Right lobe of liver (tissue), 6 donors: ENCODE data around the gene CDHR2. TPM values are rescaled to one million over a fixed set of nuclear protein-coding genes. Genes with fewer than 3 reads are reported as not detected.

Experiments used
- ATAC-seq, 4 donors: fragments of 200-7000 bp; cut with Tn5 transposase; one replicate each; pipeline ENCODE4 v1.9.1; 2020; ENCODE audit warnings: mild to moderate bottlenecking in 4 of 4, moderate library complexity in 4 of 4
- DNase-seq, 3 donors: peaks; one replicate each; pipeline ENCODE4 v3.0.0-alpha.2; 2020
- H3K27ac ChIP-seq, 3 donors: fragments of 200-600 bp; one replicate each; pipeline ENCODE4 v1.8.0; 2022
- H3K27me3 ChIP-seq, 2 donors: fragments of 200-600 bp; one replicate each; pipeline ENCODE4 v1.8.0; 2022
- H3K36me3 ChIP-seq, 4 donors: fragments of 200-600 bp; sonication (generic) in 1 of 4; one replicate each; pipeline versions ENCODE4 v1.5.1 to v1.8.0; 2017 to 2022; ENCODE audit warnings: control low read depth in 1 of 4
- H3K4me1 ChIP-seq, 4 donors: fragments of 200-600 bp; sonication (generic) in 1 of 4; one replicate each; pipeline versions ENCODE4 v1.5.1 to v1.8.0; 2017 to 2022; ENCODE audit warnings: control low read depth in 1 of 4
- H3K4me3 ChIP-seq, 3 donors: fragments of 200-600 bp; one replicate each; pipeline ENCODE4 v1.8.0; 2022
- H3K9me3 ChIP-seq, 4 donors: fragments of 200-600 bp; sonication (generic) in 1 of 4; one replicate each; pipeline versions ENCODE4 v1.5.1 to v1.8.0; 2017 to 2022; ENCODE audit warnings: control low read depth in 1 of 4
- CTCF ChIP-seq, 4 donors: fragments of 200-600 bp in 3 of 4; fragments of 450-650 bp in 1 of 4; IDR thresholded peaks; one replicate each; pipeline versions ENCODE4 v1.5.1 to v1.8.0; 2016 to 2022; ENCODE audit warnings: antibody characterized with exemption in 4 of 4, mild to moderate bottlenecking in 2 of 4
- POLR2A ChIP-seq: fragments of 450-650 bp; IDR thresholded peaks from one replicate; pipeline ENCODE4 v1.6.1; 2017; ENCODE audit warnings: antibody characterized with exemption, mild to moderate bottlenecking
- WGBS: methylation state at CpG from one replicate; pipeline ENCODE4 v1.1.6; 2018; ENCODE audit warnings: low coverage, low lambda C conversion rate; ENCODE audit not compliant: insufficient coverage; ENCODE audit errors: missing lambda C conversion rate; 5-methylcytosine and 5-hydroxymethylcytosine counted together
- intact Hi-C, 2 donors: fragments of 100-400 bp; cut with DNase I; formaldehyde crosslinking; loops; one replicate each; pipeline versions ENCODE4 v1.11.2 to v1.14.1; 2022
- total RNA-seq, 6 experiments: library from RNA; depleted of rRNA in 2 of 6; stranded (reverse); fragments of >200 nt in 2 of 6; fragmentation: NEBNext Ultra II Directional in 3 of 6; extraction: Animal tissue kit (Norgen Biotek cat#: 25700) in 3 of 6; gene quantifications; one replicate each; pipeline versions ENCODE4 v1.1.0 to v1.2.4, GENCODE V29; 2016 to 2023
- donor health status: DM: no; HTN: yes; CAD: no.
- donor health status: DM: no; HTN: no; CAD: no.
- donor health status: DM: no; HTN: no; CAD: no.
- donor health status: DM: no; HTN: yes; CAD: no.
- donor health status: DM: no; HTN: yes; CAD: no.

The CDHR2 gene
- total RNA-seq, 6 experiments from 2014 or later: 6.8 to 89.2 (median 41.2) TPM

- Histone ChIP-seq H3K36me3 (no peaks in the 10 kb centered on the region), H3K27ac (peak overlapping the region in 2 of 3 donors; percentile 33 to 60), H3K4me3 (no peak overlapping the region), H3K4me1 (peaks cover 0 to 5% (median 0%) of the 10 kb centered on the region in 4 donors), H3K27me3 (no peaks in the 10 kb centered on the region), H3K9me3 (no peaks in the 10 kb centered on the region)
- no peak for TF ChIP-seq CTCF (IDR thresholded peaks at IDR 0.05)
- TF ChIP-seq POLR2A: no peak
- DNase-seq (no peak), ATAC-seq (no peak)
- intact Hi-C loops: no loop called here
- 72% methylated on average over 6 of the region's 8 CpGs for whole genome bisulfite sequencing
Observed at GRCh38 chr5:176540956-176541337, 8.2 kb upstream of the CDHR2 start.

GRCh38 chr5:176541338-176542134 is 7.6 kb upstream of the CDHR2 start:
- ATAC-seq: no peak
- Histone ChIP-seq H3K4me1 (no peaks in the 10 kb centered on the region), H3K36me3 (no peaks in the 10 kb centered on the region), H3K9me3 (no peaks in the 10 kb centered on the region), H3K27me3 (no peaks in the 10 kb centered on the region), H3K27ac (peak overlapping the region in 2 of 3 donors; percentile 33 to 60), H3K4me3 (no peak overlapping the region)
- intact Hi-C loops: no loop called here
- TF ChIP-seq POLR2A (no peak), CTCF (IDR thresholded peaks at IDR 0.05) (no peak)
- WGBS: 29% methylated on average over 1 of the region's 12 CpGs
- DNase-seq: peak in 2 of 3 donors; percentile 69 to 79

GRCh38 chr5:176542135-176542595 is 7.0 kb upstream of the CDHR2 start:
- 53% methylated on average over 3 of the region's 16 CpGs for WGBS
- no peaks in the 10 kb centered on the region for H3K36me3 ChIP-seq
- ATAC-seq: no peak
- H3K9me3 ChIP-seq: no peaks in the 10 kb centered on the region
- DNase-seq: no peak
- H3K27me3 ChIP-seq: no peaks in the 10 kb centered on the region
- TF ChIP-seq CTCF (IDR thresholded peaks at IDR 0.05): no peak
- no peak for TF ChIP-seq POLR2A
- H3K4me1 ChIP-seq: no peaks in the 10 kb centered on the region
- H3K4me3 ChIP-seq: peak overlapping the region; percentile 58 to 66 (median 59)
- H3K27ac ChIP-seq: peak overlapping the region in 2 of 3 donors; percentile 33 to 60
- intact Hi-C loops: no loop called here

GRCh38 chr5:176542596-176543427 is 6.3 kb upstream of the CDHR2 start:
- intact Hi-C loops: no loop called here
- TF ChIP-seq CTCF (IDR thresholded peaks at IDR 0.05) (peak in 2 of 4 donors; percentile 32 to 45), POLR2A (no peak)
- no peaks in the 10 kb centered on the region for H3K9me3 ChIP-seq
- H3K27me3 ChIP-seq: no peaks in the 10 kb centered on the region
- no peaks in the 10 kb centered on the region for H3K4me1 ChIP-seq
- peak overlapping the region in 2 of 3 donors; percentile 36 to 60 for H3K27ac ChIP-seq
- peak; percentile 44 to 54 (median 48) for ATAC-seq
- peak in 1 of 3 donors; percentile 43 for DNase-seq
- H3K36me3 ChIP-seq: no peaks in the 10 kb centered on the region
- 16% methylated on average over 7 of the region's 110 CpGs for WGBS
- H3K4me3 ChIP-seq: peak overlapping the region; percentile 58 to 66 (median 63)
